COLO668 (cell line): Measurements from ENCODE around the gene ITPR1.

Source experiments
- DNase-seq: peaks from one replicate; lab custom pipeline; 2025; ENCODE audit not compliant: unreplicated experiment; lab: John Stamatoyannopoulos, UW

Gene ITPR1

GRCh38 chr3:4508048-4508981 lies 15.2 kb downstream of the ITPR1 start:
- DNase-seq = no peak

GRCh38 chr3:4509043-4509442 lies 15.9 kb downstream of the ITPR1 start:
- DNase-seq = no peak

GRCh38 chr3:4509983-4510755 lies 17.0 kb downstream of the ITPR1 start:
- no peak for DNase-seq

GRCh38 chr3:4511491-4512262 lies 18.5 kb downstream of the ITPR1 start:
- no peak for DNase-seq

GRCh38 chr3:4512895-4513616 lies 19.9 kb downstream of the ITPR1 start:
- no peak for DNase-seq

GRCh38 chr3:4514321-4514720 lies 21.2 kb downstream of the ITPR1 start:
- no peak for DNase-seq

GRCh38 chr3:4514916-4515315 lies 21.8 kb downstream of the ITPR1 start:
- no peak for DNase-seq

GRCh38 chr3:4515916-4516579 lies 22.9 kb downstream of the ITPR1 start:
- no peak for DNase-seq

- DNase-seq = no peak
These were observed 23.9 kb downstream of the ITPR1 start for GRCh38 chr3:4517093-4517492.

GRCh38 chr3:4517643-4518311 lies 24.6 kb downstream of the ITPR1 start:
- DNase-seq = no peak

- no peak for DNase-seq
These were observed 27.1 kb downstream of the ITPR1 start for GRCh38 chr3:4520033-4520816.

- DNase-seq = no peak
These were observed 29.8 kb downstream of the ITPR1 start for GRCh38 chr3:4522947-4523346.

GRCh38 chr3:4523710-4524698 lies 30.9 kb downstream of the ITPR1 start:
- DNase-seq = no peak

GRCh38 chr3:4525560-4526223 lies 32.5 kb downstream of the ITPR1 start:
- no peak for DNase-seq

GRCh38 chr3:4528320-4528719 lies 35.2 kb downstream of the ITPR1 start:
- no peak for DNase-seq

- DNase-seq = no peak
These were observed 35.9 kb downstream of the ITPR1 start for GRCh38 chr3:4528819-4529600.
